LNCAP (cell line): ENCODE results near the gene TMEM239.

Experiments used
- TF ChIP-seq, protein P1 (sequence below): fragments of 450-650 bp; IDR thresholded peaks from 2 replicates; pipeline ENCODE4 v1.5.1; 2017; ENCODE audit warnings: mild to moderate bottlenecking

The TMEM239 gene

DNA sequence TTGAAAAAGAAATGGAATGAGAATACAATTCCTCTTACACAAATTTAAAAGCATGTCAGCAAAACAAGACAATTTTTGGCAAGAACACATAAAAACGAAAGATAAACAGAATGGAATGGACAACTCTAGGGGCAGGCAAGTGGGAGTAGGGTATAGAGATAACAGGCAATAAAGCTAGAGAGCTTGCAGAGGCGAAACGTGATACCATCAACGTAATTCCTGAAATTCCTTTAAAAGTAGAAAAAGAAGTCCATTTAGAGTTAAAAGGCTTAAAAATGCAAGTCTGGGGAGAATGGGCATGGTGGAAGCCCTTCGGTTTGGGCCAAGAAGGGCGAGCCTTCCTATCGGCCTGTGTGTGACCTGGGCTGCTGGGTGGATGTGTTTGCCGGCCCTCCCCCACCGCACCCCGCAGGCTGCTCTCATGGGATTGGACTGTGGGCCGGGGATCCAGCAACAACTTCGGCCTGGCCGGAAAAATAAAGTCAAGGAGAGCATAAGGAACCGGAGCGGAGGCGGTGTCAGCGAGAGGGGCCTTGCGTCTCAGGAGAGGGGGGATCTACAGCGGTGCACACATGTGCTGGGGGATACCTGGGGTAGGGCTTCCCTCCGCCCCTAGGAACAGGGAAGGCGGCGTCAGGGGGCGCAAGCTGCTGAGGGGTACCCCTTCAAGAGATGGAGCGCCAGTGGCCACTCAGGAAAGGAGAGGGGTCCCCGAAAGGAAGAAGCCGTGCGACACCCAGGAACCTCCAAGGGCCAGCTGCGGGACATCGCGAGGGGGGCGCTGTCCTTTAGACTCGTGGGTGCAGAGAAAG lies 4.1 kb downstream of the TMEM239 start:
- TF ChIP-seq, protein P1, sequence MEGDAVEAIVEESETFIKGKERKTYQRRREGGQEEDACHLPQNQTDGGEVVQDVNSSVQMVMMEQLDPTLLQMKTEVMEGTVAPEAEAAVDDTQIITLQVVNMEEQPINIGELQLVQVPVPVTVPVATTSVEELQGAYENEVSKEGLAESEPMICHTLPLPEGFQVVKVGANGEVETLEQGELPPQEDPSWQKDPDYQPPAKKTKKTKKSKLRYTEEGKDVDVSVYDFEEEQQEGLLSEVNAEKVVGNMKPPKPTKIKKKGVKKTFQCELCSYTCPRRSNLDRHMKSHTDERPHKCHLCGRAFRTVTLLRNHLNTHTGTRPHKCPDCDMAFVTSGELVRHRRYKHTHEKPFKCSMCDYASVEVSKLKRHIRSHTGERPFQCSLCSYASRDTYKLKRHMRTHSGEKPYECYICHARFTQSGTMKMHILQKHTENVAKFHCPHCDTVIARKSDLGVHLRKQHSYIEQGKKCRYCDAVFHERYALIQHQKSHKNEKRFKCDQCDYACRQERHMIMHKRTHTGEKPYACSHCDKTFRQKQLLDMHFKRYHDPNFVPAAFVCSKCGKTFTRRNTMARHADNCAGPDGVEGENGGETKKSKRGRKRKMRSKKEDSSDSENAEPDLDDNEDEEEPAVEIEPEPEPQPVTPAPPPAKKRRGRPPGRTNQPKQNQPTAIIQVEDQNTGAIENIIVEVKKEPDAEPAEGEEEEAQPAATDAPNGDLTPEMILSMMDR = no peak

DNA sequence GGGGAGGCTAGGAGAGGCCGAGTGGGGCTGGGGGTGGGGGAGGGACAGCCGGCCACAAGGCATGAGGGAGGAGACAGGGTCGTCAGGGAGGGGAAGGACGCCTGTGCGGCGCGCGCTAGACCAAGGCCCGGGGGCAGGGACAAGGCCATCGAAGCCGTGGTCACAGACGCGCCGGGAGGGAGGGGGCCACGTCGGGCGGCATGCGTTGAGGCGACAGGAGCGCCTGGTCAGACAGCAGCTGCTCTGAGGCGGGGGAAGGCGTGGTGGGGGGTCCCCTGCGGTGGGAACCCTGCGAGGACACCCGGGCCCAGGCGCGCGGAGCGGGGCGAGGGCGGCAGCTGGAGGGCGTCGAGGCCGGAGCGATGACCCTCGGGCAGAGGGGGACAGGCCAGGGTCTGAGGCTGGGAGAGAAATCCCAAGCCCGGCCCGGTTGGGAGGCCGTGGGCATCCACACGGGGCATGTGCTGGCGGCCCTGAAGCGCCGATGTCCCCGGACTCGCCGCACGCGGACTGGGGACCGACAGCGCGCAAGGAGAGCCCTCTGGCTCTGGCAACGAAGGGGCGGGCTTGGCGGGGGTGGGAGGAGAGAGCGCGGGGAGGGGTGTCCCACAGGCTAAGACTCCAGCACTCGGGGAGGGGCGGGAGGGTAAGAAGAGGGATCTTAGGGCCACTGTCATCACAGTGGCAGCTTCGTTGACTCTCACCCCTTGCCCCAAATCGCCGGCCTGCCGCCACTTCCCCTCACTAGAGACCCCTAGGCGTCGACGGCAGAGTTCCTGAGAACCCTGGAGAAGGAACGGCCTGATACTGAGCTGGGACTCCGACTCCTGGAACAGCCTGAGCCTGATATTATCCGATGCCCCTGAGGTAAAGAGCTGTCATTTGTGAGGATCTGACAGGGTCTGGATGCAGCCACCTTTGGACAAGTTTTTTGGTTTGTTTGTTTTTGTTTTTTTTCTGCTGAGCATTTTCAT lies 5.0 kb downstream of the TMEM239 start:
- TF ChIP-seq, protein P1 = no peak

DNA sequence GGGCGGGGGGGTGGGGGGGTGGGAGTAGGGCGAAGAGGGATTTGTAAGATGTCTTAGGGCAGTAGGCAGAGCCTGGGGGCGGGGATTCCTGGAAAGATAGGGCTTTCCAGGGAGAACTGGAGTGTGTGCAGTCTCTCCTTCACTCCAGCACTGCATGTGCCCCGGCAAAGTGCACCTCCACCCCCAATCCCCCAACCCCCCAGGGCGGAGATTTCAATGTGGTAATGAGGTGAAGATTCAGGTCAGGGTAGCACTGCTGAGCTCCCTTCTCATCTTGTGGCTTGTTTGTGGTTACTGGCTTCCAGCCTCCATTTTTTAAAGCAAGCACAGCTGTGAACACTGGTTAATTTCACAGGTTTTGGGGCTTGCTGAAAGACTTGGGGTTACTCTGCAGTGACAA lies 5.9 kb downstream of the TMEM239 start:
- TF ChIP-seq, protein P1 = no peak

DNA sequence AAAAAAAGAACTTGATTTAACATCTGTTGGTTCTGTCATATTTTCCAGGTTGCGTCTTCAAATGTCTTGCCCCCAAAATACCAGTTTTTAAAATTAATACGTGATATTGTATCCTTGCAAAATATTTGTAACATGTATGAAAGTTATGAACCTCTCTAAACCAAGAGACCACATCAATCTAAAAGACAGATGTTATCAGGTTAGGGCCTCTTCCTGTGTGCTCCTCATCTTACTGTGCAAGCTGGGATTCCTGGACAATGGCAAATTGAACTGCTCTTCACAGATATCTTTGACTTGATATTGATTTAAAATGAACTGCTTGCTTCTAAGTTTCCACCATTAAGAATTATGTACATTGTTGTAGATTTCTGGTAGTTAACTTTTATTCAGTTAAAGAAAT lies 9.6 kb downstream of the TMEM239 start:
- TF ChIP-seq, protein P1 = no peak

DNA sequence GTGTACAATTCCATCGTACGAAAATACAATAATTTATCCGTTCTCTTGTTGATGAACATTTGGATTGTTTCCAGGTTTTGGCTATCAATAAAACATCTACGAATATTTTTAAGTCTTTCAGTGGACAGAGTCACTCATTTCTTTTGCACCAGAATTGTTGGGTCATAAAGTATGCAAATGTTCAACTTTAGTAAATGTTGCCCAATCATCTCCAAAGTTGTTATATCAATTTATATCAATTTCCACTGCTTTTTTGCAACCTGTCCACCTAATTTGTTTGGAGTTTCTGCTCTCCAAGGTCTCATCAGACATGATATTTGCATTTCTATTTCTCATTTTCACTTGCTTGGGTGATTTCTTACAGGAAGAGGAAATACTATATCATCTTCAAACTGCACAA lies 10.5 kb downstream of the TMEM239 start:
- TF ChIP-seq, protein P1 = no peak

DNA sequence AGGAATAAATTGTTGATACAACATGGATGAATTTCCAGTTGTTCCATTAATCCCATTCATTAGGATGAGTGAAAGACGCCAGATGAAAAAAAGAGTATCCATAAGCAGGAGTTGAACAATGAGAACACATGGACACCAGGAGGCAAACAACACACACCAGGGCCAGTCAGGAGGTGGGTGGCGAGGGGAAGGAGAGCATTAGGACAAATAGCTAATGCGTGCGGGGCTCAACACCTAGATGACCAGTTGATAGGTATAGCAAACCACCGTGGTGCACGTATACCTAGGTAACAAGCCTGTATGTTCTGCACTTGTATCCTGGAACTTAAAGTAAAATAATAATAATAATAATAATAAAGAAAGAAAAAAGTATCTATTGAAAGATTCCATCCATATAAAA lies 13.2 kb downstream of the TMEM239 start:
- TF ChIP-seq, protein P1 = no peak

DNA sequence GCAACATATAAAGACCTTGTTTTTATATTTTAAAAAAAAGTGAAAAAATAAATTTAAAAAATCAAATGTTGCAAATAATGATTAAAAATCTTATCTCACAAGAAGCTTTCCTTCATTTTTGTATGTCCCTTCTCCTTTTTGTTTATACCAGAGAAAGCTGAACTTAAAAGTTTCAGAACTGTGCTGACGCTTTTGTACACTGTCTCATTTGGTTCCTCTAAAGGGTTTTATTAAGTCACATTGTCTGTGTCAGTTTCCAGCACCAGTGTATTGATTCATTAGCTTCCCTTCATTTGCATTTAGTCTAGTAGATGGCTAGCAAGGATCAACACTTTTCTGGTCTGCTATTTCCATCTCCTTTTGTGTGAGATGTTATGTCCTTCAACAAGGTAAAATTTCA lies 17.6 kb downstream of the TMEM239 start:
- TF ChIP-seq, protein P1 = no peak
